Fibroblast of mammary gland (primary cell): ENCODE data around the gene PAX3.

ENCODE experiments used
- DNase-seq: peaks from one replicate; pipeline ENCODE4 v3.0.0-alpha.2; 2010; ENCODE audit warnings: low read depth
- H3K4me3 ChIP-seq: 2 replicates; pipeline ENCODE4 v1.5.1; 2011; ENCODE audit warnings: low read depth, mild to moderate bottlenecking, low read length, moderate library complexity; ENCODE audit not compliant: control insufficient read depth
- CTCF ChIP-seq: conservative IDR thresholded peaks from 2 replicates; pipeline ENCODE4 v1.5.1; 2011; ENCODE audit warnings: low read depth, low read length, inconsistent platforms; ENCODE audit not compliant: control insufficient read depth, insufficient read depth

PAX3 gene

DNA sequence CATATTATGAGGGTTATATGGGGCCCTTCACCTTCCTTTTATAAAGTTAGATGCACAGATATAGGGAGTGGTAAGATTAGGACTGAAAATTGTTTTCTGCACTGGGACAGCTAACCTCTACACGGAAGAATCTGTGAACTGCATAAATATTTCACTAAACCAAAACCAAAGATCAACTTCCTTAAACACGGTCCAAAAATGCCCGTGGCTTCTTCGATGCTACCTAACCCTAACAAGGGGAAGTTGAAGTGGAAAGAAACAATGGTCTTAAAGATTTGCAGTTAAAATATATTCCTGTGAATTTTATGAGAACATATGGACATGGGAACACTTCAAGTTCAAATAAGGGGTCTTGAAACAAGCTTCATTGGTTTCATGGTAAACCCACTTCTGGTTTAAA lies 33.3 kb upstream of the PAX3 start:
- H3K4me3 ChIP-seq, result no peak overlapping the region
- no peak for TF ChIP-seq CTCF
- no peak for DNase-seq

DNA sequence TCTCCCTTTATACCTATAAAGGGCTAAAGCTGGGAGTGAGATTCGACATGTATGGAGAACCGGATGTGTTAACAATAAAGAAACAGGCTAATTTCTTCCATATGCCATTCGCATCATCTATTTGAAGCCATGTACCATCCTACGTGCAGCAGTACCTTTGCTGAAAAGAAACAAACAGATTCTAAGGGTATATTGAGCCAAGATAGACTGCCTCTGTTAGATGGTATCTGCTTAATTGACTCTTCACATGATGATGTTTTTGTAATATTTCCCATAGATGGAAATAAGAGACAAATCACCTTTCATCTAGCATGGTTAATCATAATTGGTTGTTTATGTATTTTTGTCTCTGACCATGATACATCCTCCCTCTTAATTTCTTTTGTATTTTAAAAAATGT lies 32.1 kb upstream of the PAX3 start:
- H3K4me3 ChIP-seq, result no peak overlapping the region
- no peak for DNase-seq
- no peak for TF ChIP-seq CTCF

DNA sequence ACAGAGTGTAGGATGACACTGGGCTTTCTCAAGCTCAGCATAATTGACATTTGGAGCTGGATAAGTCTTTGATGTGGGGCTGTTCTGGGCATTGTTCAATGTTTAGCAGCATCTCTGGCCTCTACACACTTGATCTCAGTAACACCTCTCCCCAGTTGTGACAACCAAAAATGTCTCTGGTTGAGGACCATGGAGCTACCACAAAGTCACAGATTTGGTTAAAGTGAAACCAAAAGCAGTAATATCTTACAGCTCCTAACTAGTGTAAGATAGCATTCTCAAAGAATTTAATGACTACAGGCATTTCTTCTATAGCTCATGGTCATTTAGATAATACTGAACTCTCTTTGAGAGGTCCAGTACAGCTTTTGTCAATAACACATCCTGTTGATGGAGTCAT lies 23.4 kb upstream of the PAX3 start:
- TF ChIP-seq CTCF, result no peak
- no peak for DNase-seq
- H3K4me3 ChIP-seq, result no peak overlapping the region

DNA sequence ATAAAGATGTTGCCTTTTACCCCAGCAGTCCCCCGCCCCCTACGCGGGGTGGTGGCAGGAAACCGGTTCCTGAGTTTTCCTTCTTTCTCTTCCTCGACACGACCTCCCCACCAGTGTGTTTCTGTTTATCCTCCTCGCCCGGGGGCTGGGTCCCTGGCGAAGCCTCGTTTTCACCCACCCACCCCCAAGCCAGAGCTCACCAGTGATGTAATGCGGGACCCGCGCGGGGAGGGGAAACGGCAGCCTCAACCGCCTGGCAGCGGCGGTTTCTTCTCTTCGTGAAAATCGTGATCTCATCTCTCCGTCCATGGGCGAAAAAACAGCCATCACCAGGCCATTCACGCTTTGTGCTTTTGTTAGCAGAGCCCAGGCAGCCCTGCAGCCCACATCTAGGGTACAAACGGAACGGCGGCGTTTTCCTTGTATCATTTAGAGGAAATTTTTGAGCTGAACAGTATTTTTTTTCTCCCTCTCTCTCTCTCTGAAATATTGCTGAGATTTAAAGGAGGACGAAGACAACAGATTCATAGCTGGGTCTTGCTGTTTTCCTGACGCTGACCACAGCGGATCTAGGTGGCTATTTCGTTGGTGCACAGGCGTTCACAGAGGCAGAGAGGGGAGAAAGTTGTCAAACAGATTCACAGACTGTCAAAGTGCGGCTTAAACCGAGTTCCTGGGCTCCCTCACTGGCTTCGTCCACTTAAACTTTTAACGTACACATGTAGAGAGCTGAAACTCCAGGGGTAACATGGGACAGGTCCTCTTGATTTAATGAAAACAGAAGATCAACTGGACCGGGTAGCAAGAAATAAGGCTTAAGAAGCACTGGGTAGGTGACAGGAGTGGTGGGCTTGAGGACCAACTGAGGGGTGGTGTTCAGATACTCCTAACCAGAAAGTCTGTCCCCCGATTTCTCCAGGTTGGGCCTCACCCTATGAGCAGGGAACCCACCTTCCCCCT lies 21.9 kb upstream of the PAX3 start:
- no peak for TF ChIP-seq CTCF
- DNase-seq, result no peak
- H3K4me3 ChIP-seq, result no peak overlapping the region

DNA sequence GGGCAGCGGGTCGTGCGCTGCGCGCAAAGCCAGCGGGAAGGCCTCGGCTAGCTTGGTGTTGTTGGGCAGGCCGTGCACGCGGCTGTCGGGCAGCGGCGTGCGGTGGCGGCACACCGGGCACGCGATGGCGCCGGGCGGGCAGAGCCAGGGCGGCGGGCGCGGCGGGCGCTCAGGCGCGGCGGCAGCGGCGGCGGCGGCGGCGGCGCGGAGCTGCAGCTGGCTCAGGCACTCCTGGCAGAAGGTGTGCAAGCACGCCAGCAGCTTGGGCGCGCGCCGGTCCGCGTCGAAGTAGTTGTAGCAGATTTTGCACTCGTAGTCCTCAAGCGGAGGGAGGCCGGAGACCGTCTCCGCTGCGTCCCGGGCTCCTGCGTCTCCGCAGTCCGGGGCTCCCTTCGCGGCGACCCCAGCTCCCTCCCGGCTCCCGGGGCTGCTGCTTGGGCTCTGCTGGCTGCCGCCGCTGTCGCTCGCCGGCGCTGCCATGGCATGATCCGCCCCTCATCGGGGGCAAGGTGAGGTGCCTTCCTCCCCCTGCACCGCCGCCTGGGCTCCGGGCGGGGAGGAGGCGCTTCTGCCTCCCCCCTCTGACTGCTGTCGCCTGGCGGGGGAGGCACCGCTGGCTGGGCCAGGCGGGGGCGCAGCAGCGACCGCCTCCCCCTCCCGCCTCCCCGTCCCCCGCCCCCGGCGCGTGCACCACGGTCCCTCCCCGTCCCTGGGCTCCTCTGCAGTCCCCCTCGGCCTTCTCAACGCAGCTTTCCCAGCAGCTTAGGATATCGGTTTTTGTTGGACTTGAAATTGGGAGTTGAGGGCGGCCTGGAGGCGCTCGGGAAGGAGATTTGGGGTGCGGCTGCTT lies 21.0 kb upstream of the PAX3 start:
- no peak for TF ChIP-seq CTCF
- DNase-seq, result no peak
- no peak overlapping the region for H3K4me3 ChIP-seq

- no peak overlapping the region for H3K4me3 ChIP-seq
- TF ChIP-seq CTCF, result no peak
- no peak for DNase-seq
Observed at GRCh38 chr2:222318712-222319585, 20.2 kb upstream of the PAX3 start.
